ENCODE measurements around the gene KCNC1. TPM values are rescaled to one million over a fixed set of nuclear protein-coding genes. Genes with fewer than 3 reads are reported as not detected.

KCNC1 gene
- total RNA-seq, 1 experiment from 2014 or later: 0.20 TPM

DNA sequence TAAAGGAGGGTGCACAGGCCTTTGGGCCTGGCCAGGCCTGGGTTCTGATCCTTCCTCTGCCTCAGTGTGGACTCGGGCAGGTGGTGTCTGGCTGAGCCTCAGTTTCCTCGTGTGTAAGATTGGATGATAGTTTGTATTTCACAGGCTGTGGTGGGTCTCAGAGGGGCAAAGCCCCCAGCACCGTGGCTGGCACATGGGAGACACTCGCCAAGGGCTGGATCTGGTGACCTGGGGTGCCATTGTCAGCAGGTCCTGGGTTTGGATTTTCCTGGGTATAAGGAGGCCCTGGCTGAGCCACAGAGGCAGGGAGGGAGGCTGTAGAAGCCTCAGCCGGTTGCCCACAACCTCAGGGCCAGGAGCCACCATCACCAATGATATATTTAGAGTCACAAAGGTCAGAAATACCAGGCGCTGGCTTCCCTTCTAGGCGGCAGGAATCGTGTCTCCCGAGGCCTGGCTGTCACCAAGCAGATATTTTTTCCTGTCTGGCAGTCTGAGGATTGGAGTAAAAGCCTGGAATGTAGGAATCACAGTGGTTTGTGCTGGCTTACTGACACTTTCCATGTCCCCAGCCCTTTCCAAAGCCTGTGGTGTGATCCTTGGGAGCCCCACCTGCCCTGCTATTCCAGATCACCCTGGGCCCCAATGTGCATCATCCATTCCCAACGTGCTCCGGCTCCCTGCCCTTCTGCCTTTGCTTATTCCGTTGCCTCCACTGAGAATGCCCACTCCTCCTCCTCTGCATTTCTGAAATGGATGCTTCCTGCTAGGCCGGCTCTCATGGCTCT is 15.6 kb downstream of the KCNC1 start (continued):
- TF ChIP-seq STAT6 (CRISPR knock-in tag; conservative IDR thresholded peaks at IDR 0.05; ENCODE audit: low read depth) (no peak), FOXP4 (CRISPR knock-in tag; IDR thresholded peaks at IDR 0.05) (no peak), GABPB1 (CRISPR knock-in tag; IDR thresholded peaks at IDR 0.05) (no peak), FOXP1 (CRISPR knock-in tag; IDR thresholded peaks at IDR 0.05; ENCODE audit: borderline replicate concordance) (no peak), TCF7 (CRISPR knock-in tag; IDR thresholded peaks at IDR 0.05; ENCODE audit: low read depth) (no peak), GRHL2 (CRISPR knock-in tag; IDR thresholded peaks at IDR 0.05; ENCODE audit: insufficient replicate concordance, severe bottlenecking) (no peak)
- TF ChIP-seq, protein P1, sequence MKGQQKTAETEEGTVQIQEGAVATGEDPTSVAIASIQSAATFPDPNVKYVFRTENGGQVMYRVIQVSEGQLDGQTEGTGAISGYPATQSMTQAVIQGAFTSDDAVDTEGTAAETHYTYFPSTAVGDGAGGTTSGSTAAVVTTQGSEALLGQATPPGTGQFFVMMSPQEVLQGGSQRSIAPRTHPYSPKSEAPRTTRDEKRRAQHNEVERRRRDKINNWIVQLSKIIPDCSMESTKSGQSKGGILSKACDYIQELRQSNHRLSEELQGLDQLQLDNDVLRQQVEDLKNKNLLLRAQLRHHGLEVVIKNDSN (CRISPR knock-in tag; IDR thresholded peaks at IDR 0.05): no peak

- TF ChIP-seq ZNF219 (CRISPR knock-in tag; IDR thresholded peaks at IDR 0.05; ENCODE audit: borderline replicate concordance) (no peak), SOX15 (CRISPR knock-in tag; IDR thresholded peaks at IDR 0.05) (no peak), ATF2 (CRISPR knock-in tag; IDR thresholded peaks at IDR 0.05; ENCODE audit: borderline replicate concordance, low read depth) (no peak), ZNF232 (CRISPR knock-in tag; IDR thresholded peaks at IDR 0.05) (no peak)
- Mint-ChIP-seq H3K27me3 (ENCODE audit: low read depth) (no peaks in the 10 kb centered on the region; the same call in none of the 2 replicates), H3K27ac (no peak overlapping the region), H3K4me3 (no peak overlapping the region), H3K4me1 (no peaks in the 10 kb centered on the region), H3K36me3 (no peaks in the 10 kb centered on the region), H3K9me3 (no peaks in the 10 kb centered on the region)
- DNase-seq (ENCODE audit: low spot score): no peak
- ATAC-seq: no peak
- CTCF ChIA-PET: interaction anchor here (2.3 to 3.0 kb wide), 4 partner anchors 16 to 222 kb away, joined by 8 to 28 read pairs (median 12); no protein-coding TSS in a partner anchor
- POLR2A ChIA-PET: no interaction called here
Measured at GRCh38 chr11:17750801-17751165, 16.2 kb downstream of the KCNC1 start.

DNA sequence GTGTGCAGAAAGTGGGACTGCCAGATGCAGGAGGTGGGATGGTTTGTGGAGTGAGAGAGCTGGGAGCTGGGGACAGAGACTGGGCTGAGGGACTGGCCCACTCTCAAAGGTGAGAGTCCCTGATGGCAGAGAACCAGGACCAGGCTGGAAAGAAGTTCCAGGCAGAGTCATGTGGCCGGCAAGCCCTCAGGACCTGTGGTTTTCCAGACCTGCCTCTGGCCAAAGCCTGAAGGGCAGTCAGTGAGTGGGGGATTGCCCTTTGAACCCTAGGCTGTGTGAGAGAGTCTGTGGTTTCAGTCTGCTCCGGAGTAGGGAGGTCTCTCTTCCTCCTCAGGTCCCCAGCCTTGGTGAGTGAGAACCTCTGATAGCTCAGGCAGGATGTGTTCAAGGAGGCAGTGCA is 17.0 kb downstream of the KCNC1 start:
- ATAC-seq: no peak
- Mint-ChIP-seq H3K27me3 (ENCODE audit: low read depth) (no peaks in the 10 kb centered on the region; the same call in none of the 2 replicates), H3K9me3 (no peaks in the 10 kb centered on the region), H3K4me3 (no peak overlapping the region), H3K4me1 (no peaks in the 10 kb centered on the region), H3K27ac (no peak overlapping the region), H3K36me3 (no peaks in the 10 kb centered on the region)
- no peak for DNase-seq (ENCODE audit: low spot score)
- CTCF ChIA-PET: interaction anchor here (0.7 to 3.0 kb wide), 10 partner anchors 13 to 228 kb away, joined by 3 to 28 read pairs (median 8); partner anchors contain the start of gene KCNC1
- POLR2A ChIA-PET: no interaction called here
- no peak for TF ChIP-seq MLX (CRISPR knock-in tag; IDR thresholded peaks at IDR 0.05)
- TF ChIP-seq, protein P2, sequence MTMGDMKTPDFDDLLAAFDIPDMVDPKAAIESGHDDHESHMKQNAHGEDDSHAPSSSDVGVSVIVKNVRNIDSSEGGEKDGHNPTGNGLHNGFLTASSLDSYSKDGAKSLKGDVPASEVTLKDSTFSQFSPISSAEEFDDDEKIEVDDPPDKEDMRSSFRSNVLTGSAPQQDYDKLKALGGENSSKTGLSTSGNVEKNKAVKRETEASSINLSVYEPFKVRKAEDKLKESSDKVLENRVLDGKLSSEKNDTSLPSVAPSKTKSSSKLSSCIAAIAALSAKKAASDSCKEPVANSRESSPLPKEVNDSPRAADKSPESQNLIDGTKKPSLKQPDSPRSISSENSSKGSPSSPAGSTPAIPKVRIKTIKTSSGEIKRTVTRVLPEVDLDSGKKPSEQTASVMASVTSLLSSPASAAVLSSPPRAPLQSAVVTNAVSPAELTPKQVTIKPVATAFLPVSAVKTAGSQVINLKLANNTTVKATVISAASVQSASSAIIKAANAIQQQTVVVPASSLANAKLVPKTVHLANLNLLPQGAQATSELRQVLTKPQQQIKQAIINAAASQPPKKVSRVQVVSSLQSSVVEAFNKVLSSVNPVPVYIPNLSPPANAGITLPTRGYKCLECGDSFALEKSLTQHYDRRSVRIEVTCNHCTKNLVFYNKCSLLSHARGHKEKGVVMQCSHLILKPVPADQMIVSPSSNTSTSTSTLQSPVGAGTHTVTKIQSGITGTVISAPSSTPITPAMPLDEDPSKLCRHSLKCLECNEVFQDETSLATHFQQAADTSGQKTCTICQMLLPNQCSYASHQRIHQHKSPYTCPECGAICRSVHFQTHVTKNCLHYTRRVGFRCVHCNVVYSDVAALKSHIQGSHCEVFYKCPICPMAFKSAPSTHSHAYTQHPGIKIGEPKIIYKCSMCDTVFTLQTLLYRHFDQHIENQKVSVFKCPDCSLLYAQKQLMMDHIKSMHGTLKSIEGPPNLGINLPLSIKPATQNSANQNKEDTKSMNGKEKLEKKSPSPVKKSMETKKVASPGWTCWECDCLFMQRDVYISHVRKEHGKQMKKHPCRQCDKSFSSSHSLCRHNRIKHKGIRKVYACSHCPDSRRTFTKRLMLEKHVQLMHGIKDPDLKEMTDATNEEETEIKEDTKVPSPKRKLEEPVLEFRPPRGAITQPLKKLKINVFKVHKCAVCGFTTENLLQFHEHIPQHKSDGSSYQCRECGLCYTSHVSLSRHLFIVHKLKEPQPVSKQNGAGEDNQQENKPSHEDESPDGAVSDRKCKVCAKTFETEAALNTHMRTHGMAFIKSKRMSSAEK (CRISPR knock-in tag; IDR thresholded peaks at IDR 0.05; ENCODE audit: borderline replicate concordance): no peak
- TF ChIP-seq ZNF396 (CRISPR knock-in tag; IDR thresholded peaks at IDR 0.05; ENCODE audit: borderline replicate concordance): no peak
- no peak for TF ChIP-seq ZNF138 (CRISPR knock-in tag; conservative IDR thresholded peaks at IDR 0.05)
- no peak for TF ChIP-seq FOXP4 (CRISPR knock-in tag; IDR thresholded peaks at IDR 0.05)
- no peak for TF ChIP-seq MAX (CRISPR knock-in tag; IDR thresholded peaks at IDR 0.05)
